ENCODE results near the gene USP31. TPM values are rescaled to one million over a fixed set of nuclear protein-coding genes. Genes with fewer than 3 reads are reported as not detected.
A peak's percentile ranks its signal among the peaks of the same experiment; 100 is the strongest.

Gene USP31, protein sequence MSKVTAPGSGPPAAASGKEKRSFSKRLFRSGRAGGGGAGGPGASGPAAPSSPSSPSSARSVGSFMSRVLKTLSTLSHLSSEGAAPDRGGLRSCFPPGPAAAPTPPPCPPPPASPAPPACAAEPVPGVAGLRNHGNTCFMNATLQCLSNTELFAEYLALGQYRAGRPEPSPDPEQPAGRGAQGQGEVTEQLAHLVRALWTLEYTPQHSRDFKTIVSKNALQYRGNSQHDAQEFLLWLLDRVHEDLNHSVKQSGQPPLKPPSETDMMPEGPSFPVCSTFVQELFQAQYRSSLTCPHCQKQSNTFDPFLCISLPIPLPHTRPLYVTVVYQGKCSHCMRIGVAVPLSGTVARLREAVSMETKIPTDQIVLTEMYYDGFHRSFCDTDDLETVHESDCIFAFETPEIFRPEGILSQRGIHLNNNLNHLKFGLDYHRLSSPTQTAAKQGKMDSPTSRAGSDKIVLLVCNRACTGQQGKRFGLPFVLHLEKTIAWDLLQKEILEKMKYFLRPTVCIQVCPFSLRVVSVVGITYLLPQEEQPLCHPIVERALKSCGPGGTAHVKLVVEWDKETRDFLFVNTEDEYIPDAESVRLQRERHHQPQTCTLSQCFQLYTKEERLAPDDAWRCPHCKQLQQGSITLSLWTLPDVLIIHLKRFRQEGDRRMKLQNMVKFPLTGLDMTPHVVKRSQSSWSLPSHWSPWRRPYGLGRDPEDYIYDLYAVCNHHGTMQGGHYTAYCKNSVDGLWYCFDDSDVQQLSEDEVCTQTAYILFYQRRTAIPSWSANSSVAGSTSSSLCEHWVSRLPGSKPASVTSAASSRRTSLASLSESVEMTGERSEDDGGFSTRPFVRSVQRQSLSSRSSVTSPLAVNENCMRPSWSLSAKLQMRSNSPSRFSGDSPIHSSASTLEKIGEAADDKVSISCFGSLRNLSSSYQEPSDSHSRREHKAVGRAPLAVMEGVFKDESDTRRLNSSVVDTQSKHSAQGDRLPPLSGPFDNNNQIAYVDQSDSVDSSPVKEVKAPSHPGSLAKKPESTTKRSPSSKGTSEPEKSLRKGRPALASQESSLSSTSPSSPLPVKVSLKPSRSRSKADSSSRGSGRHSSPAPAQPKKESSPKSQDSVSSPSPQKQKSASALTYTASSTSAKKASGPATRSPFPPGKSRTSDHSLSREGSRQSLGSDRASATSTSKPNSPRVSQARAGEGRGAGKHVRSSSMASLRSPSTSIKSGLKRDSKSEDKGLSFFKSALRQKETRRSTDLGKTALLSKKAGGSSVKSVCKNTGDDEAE (N-terminal part only)
- 1.6 TPM for polyA plus RNA-seq (2013)

DNA sequence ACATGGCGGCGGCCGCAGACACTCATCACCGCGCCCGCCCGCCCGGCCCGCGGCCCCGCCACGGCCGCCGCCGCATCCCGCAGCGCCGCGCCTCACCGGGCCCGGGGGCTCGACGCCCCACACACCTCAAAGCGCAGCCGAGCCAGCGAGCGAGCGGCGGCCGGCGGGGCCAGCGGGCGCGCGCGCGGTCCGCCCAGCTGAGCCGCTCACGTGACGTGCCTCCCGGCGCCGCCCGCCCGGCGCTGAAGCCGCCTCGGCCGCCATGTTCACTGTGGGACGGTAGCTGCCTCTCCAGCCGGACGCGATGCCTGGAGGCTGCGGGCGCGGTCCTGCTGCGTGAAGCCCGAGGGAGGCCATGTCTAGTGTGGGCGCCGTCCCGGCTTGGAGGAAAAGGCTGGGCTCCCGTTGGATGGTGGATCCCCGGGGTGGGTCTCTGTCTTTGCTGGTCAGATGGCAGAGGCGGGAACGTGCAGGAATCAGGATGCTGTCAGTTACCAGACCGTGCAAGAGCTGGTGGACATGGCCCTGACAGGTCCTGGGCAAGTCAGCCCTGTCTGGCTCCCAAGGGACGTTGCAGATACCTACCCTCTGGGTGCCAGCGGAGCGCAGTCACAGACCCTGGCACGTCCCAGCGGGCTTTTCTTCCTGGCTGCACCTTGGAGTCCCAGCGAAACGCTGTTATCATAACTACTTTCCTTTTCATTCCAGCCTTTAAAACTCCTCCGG is at the start of gene USP31:
Gene USP31, minus strand, starts transcription at position 186 of the 726 bp plus-strand sequence. Its CDS starts 182 bp downstream, at position 4.
- ChIA-PET POLR2A (no interaction called here), CTCF (interaction anchor here (1.9 kb wide), 1 partner anchor 33 kb away, joined by 6 read pairs; the partner anchor contains the start of gene SCNN1G)
- H3K36me3 ChIP-seq (ENCODE audit: control insufficient read depth in 4 of 4, insufficient read depth in 4 of 4, low read length in 3 of 4) = no peaks in the 10 kb centered on the region
- H3K27me3 ChIP-seq (replicated peaks in 2 of 5; ENCODE audit: control insufficient read depth in 4 of 5, insufficient read depth in 5 of 5, low read length in 4 of 5) = peaks cover 0 to 4% (median 0%) of the 10 kb centered on the region in 5 experiments
- under 1% methylated on average over 64 of the region's 75 CpGs for WGBS (ENCODE audit: insufficient coverage)
- peaks cover 3 to 16% (median 12%) of the 10 kb centered on the region in 4 experiments for H3K4me1 ChIP-seq (ENCODE audit: control extremely low read depth in 1 of 4, control insufficient read depth in 4 of 4, insufficient read depth in 4 of 4, low read length in 3 of 4)
- H3K27ac ChIP-seq (ENCODE audit: insufficient read depth in 1 of 2, low read depth in 1 of 2, low read length in 2 of 2, poor library complexity in 1 of 2, severe bottlenecking in 2 of 2) = no peak within 1 kb of the TSS
- DNase-seq = peak; percentile 87 to 91 (median 89)
- peak within 1 kb of the TSS; percentile 62 to 97 (median 78) for H3K4me3 ChIP-seq (ENCODE audit: control insufficient read depth in 1 of 7, extremely low read depth in 1 of 7, insufficient read depth in 4 of 7, low read depth in 2 of 7, low read length in 6 of 7)
- H3K9me3 ChIP-seq (ENCODE audit: control extremely low read depth in 1 of 5, control insufficient read depth in 4 of 5, insufficient read depth in 2 of 5, low read depth in 1 of 5, low read length in 4 of 5) = no peaks in the 10 kb centered on the region

DNA sequence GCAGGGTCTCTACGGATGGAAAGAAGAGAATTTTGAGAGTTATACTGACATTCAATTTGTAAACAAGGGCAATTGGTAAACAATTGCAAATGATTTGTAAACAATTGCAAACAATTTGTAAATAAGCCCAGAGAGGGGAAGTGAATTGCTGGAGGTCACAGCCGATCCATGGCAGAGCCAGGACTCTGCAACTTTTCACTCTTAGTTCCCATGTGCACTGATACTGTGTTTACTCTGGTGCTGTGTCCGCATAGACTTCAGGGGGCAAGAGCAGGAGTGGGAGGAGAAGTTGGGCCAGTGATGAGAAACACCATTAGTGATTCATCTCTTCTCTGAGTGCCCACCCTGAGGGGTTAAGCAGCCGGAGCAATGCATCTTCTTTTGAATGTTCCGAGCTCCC is 47.3 kb upstream of the USP31 start:
- Histone ChIP-seq H3K36me3 (ENCODE audit: control insufficient read depth in 4 of 4, insufficient read depth in 4 of 4, low read length in 3 of 4) (no peaks in the 10 kb centered on the region), H3K27me3 (replicated peaks in 2 of 5; ENCODE audit: control insufficient read depth in 4 of 5, insufficient read depth in 5 of 5, low read length in 4 of 5) (peaks cover 2 to 17% (median 3%) of the 10 kb centered on the region in 5 experiments), H3K9me3 (ENCODE audit: control extremely low read depth in 1 of 5, control insufficient read depth in 4 of 5, insufficient read depth in 2 of 5, low read depth in 1 of 5, low read length in 4 of 5) (no peaks in the 10 kb centered on the region), H3K27ac (ENCODE audit: insufficient read depth in 1 of 2, low read depth in 1 of 2, low read length in 2 of 2, poor library complexity in 1 of 2, severe bottlenecking in 2 of 2) (no peak overlapping the region), H3K4me1 (ENCODE audit: control extremely low read depth in 1 of 4, control insufficient read depth in 4 of 4, insufficient read depth in 4 of 4, low read length in 3 of 4) (no peaks in the 10 kb centered on the region), H3K4me3 (ENCODE audit: control insufficient read depth in 1 of 7, extremely low read depth in 1 of 7, insufficient read depth in 4 of 7, low read depth in 2 of 7, low read length in 6 of 7) (no peak overlapping the region)
- ChIA-PET CTCF (no interaction called here), POLR2A (no interaction called here)
- no peak for DNase-seq
- WGBS (ENCODE audit: insufficient coverage) = 40% methylated on average over 4 of the region's 5 CpGs

DNA sequence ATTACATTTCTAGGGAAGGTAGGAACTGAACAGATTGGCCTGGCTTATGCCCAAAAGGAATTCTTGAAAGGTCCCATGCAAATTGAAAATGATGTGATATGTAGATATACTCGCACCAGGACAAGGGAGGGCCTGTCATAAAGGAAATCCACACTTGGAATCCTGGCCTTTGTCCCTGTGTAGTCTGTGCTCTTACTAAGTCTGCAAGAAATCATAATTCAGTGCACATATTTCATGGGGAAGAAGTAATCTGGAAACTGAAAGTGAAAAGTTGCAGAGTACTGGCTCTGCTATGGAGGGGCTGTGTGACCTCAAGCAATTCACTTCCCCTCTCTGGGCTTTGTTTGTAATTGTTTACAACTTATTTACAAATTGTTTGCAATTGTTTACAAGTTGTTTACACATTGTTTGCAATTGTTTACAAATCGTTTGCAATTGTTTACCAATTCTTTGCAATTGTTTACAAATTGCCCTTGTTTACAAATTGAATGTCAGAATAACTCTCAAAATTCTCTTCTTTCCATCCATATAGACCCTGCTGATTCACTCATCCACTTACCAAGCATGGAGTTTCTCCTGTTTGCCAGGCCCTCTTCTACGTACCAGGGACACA is 46.2 kb upstream of the USP31 start:
- no peak overlapping the region for H3K27ac ChIP-seq (ENCODE audit: insufficient read depth in 1 of 2, low read depth in 1 of 2, low read length in 2 of 2, poor library complexity in 1 of 2, severe bottlenecking in 2 of 2)
- H3K4me3 ChIP-seq (ENCODE audit: control insufficient read depth in 1 of 7, extremely low read depth in 1 of 7, insufficient read depth in 4 of 7, low read depth in 2 of 7, low read length in 6 of 7) = no peak overlapping the region
- H3K9me3 ChIP-seq (ENCODE audit: control extremely low read depth in 1 of 5, control insufficient read depth in 4 of 5, insufficient read depth in 2 of 5, low read depth in 1 of 5, low read length in 4 of 5) = no peaks in the 10 kb centered on the region
- ChIA-PET CTCF (no interaction called here), POLR2A (no interaction called here)
- H3K36me3 ChIP-seq (ENCODE audit: control insufficient read depth in 4 of 4, insufficient read depth in 4 of 4, low read length in 3 of 4) = no peaks in the 10 kb centered on the region
- no peak for DNase-seq
- peaks cover 2 to 13% (median 3%) of the 10 kb centered on the region in 5 experiments for H3K27me3 ChIP-seq (replicated peaks in 2 of 5; ENCODE audit: control insufficient read depth in 4 of 5, insufficient read depth in 5 of 5, low read length in 4 of 5)
- no peaks in the 10 kb centered on the region for H3K4me1 ChIP-seq (ENCODE audit: control extremely low read depth in 1 of 4, control insufficient read depth in 4 of 4, insufficient read depth in 4 of 4, low read length in 3 of 4)
- 100% methylated on average over 1 of the region's 3 CpGs for WGBS (ENCODE audit: insufficient coverage)

DNA sequence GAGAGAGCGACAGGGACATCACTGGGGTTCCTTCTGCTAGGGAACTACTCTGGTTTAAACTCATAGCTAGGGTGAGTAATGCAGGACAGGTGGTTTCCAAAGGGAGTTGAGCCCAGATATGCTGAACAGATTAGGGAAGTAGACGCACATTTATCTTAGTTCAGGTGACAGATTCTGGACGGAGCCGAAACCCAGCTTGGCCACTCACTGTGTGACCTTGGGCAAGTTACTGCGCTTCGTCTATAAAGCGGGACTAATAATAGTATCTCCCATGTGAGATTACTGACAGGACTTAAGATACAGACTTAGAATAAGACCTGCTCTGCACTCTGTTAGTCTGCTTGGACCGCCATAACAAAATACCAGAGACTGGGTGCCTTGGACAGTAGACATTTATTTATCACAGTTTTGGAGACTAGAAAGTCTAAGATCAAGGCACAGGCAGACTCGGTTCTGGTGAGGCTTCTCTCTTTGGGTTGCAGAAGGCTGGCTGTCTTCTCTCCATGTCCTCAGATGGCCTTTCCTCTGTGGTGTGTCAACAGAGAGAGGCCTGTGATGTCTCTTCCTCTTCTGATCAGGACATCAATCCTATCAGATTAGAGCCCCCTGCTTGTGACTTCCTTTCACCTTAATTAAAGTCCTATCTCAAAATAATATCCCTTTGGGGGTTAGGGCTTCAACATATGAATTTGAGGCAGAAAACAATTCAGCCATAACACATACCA is 45.4 kb upstream of the USP31 start:
- H3K27me3 ChIP-seq (replicated peaks in 2 of 5; ENCODE audit: control insufficient read depth in 4 of 5, insufficient read depth in 5 of 5, low read length in 4 of 5) = peaks cover 2 to 10% (median 3%) of the 10 kb centered on the region in 5 experiments
- ChIA-PET POLR2A (no interaction called here), CTCF (no interaction called here)
- no peak overlapping the region for H3K27ac ChIP-seq (ENCODE audit: insufficient read depth in 1 of 2, low read depth in 1 of 2, low read length in 2 of 2, poor library complexity in 1 of 2, severe bottlenecking in 2 of 2)
- H3K36me3 ChIP-seq (ENCODE audit: control insufficient read depth in 4 of 4, insufficient read depth in 4 of 4, low read length in 3 of 4) = no peaks in the 10 kb centered on the region
- H3K4me1 ChIP-seq (ENCODE audit: control extremely low read depth in 1 of 4, control insufficient read depth in 4 of 4, insufficient read depth in 4 of 4, low read length in 3 of 4) = no peaks in the 10 kb centered on the region
- DNase-seq = no peak
- H3K4me3 ChIP-seq (ENCODE audit: control insufficient read depth in 1 of 7, extremely low read depth in 1 of 7, insufficient read depth in 4 of 7, low read depth in 2 of 7, low read length in 6 of 7) = no peak overlapping the region
- 78% methylated on average over 9 of the region's 9 CpGs for WGBS (ENCODE audit: insufficient coverage)
- H3K9me3 ChIP-seq (ENCODE audit: control extremely low read depth in 1 of 5, control insufficient read depth in 4 of 5, insufficient read depth in 2 of 5, low read depth in 1 of 5, low read length in 4 of 5) = no peaks in the 10 kb centered on the region

DNA sequence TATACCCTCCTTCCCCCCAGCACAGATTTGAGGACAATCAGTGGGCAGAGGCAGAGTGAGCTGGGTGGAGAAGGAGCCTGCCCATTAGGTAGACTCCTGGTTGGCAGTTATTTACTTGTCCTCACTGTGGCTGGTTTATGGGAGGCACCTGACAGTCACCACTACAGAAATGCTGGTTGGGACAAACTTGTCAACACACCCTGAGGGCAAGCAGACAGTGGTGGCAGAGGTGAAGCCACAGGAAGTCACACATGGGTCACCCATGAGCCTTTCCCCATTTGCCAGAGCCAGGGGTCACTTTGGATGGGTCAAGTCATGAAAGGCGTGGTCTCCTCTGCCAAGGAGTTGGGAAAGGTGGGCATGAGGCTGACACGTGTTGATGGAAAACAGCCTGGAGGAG is 39.7 kb upstream of the USP31 start:
- DNase-seq = no peak
- no peaks in the 10 kb centered on the region for H3K4me1 ChIP-seq (ENCODE audit: control extremely low read depth in 1 of 4, control insufficient read depth in 4 of 4, insufficient read depth in 4 of 4, low read length in 3 of 4)
- ChIA-PET CTCF (no interaction called here), POLR2A (no interaction called here)
- no peaks in the 10 kb centered on the region for H3K9me3 ChIP-seq (ENCODE audit: control extremely low read depth in 1 of 5, control insufficient read depth in 4 of 5, insufficient read depth in 2 of 5, low read depth in 1 of 5, low read length in 4 of 5)
- H3K27me3 ChIP-seq (replicated peaks in 2 of 5; ENCODE audit: control insufficient read depth in 4 of 5, insufficient read depth in 5 of 5, low read length in 4 of 5) = peaks cover 0 to 55% (median 10%) of the 10 kb centered on the region in 5 experiments
- H3K36me3 ChIP-seq (ENCODE audit: control insufficient read depth in 4 of 4, insufficient read depth in 4 of 4, low read length in 3 of 4) = no peaks in the 10 kb centered on the region
- H3K27ac ChIP-seq (ENCODE audit: insufficient read depth in 1 of 2, low read depth in 1 of 2, low read length in 2 of 2, poor library complexity in 1 of 2, severe bottlenecking in 2 of 2) = no peak overlapping the region
- no CpG with 5 or more reads among the region's 2 CpGs for WGBS (ENCODE audit: insufficient coverage)
- H3K4me3 ChIP-seq (ENCODE audit: control insufficient read depth in 1 of 7, extremely low read depth in 1 of 7, insufficient read depth in 4 of 7, low read depth in 2 of 7, low read length in 6 of 7) = no peak overlapping the region

DNA sequence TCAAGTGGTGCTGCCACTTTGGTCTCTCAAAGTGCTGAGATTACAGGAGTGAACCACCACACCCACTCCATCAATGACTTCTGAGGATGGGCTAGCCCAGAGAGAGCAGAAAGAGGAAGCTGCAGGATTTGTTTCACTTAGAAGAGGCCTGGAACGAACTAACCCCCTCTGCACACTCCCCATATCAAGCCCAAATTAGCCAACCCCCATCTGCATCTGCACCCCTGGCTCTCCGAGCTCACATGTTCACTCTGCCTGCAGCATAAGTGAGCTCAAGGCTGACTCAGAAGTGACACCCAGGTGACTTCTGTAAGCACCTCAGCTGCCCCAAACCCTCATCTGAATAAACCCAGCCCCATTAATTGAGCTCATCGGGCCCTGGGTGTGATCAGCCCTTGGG is 38.1 kb upstream of the USP31 start:
- Histone ChIP-seq H3K9me3 (ENCODE audit: control extremely low read depth in 1 of 5, control insufficient read depth in 4 of 5, insufficient read depth in 2 of 5, low read depth in 1 of 5, low read length in 4 of 5) (no peaks in the 10 kb centered on the region), H3K4me3 (ENCODE audit: control insufficient read depth in 1 of 7, extremely low read depth in 1 of 7, insufficient read depth in 4 of 7, low read depth in 2 of 7, low read length in 6 of 7) (no peak overlapping the region), H3K4me1 (ENCODE audit: control extremely low read depth in 1 of 4, control insufficient read depth in 4 of 4, insufficient read depth in 4 of 4, low read length in 3 of 4) (peaks cover 0 to 9% (median 7%) of the 10 kb centered on the region in 4 experiments), H3K27ac (ENCODE audit: insufficient read depth in 1 of 2, low read depth in 1 of 2, low read length in 2 of 2, poor library complexity in 1 of 2, severe bottlenecking in 2 of 2) (no peak overlapping the region), H3K27me3 (replicated peaks in 2 of 5; ENCODE audit: control insufficient read depth in 4 of 5, insufficient read depth in 5 of 5, low read length in 4 of 5) (peaks cover 5 to 67% (median 22%) of the 10 kb centered on the region in 5 experiments), H3K36me3 (ENCODE audit: control insufficient read depth in 4 of 4, insufficient read depth in 4 of 4, low read length in 3 of 4) (no peaks in the 10 kb centered on the region)
- CTCF ChIA-PET = interaction anchor here (1.1 kb wide), 2 partner anchors 11 to 246 kb away, joined by 3 read pairs; no protein-coding TSS in a partner anchor
- no peak for DNase-seq
- POLR2A ChIA-PET = no interaction called here
- no CpG with 5 or more reads among the region's 3 CpGs for WGBS (ENCODE audit: insufficient coverage)

Data from common myeloid progenitor, CD34-positive (primary cell).